Activated T-helper 1 cell treated with anti-CD3 and anti-CD28 coated beads, Interleukin-12 subunit alpha, Interleukin-12 subunit beta, Interleukin-2, Interleukin-4 antibody, amounts not matched to agents 30 ng/mL and 10 ng/mL and 1 ng/mL, durations not matched to agents 14 hours and 24 hours and 36 hours (primary cell): Measurements from ENCODE around the gene MCEMP1. TPM values are rescaled to one million over a fixed set of nuclear protein-coding genes. Genes with fewer than 3 reads are reported as not detected.
A peak's percentile ranks its signal among the peaks of the same experiment; 100 is the strongest.

Experiments used
- DNase-seq: peaks from one replicate; pipeline ENCODE4 v3.0.0; 2021; ENCODE audit warnings: low spot score
- H3K27ac Mint-ChIP-seq: one replicate; pipeline ENCODE4 v1.8.0; 2021; ENCODE audit warnings: mild to moderate bottlenecking, mixed read lengths
- H3K27me3 Mint-ChIP-seq: one replicate; pipeline ENCODE4 v1.8.0; 2022; ENCODE audit warnings: mild to moderate bottlenecking, moderate library complexity, mixed read lengths; ENCODE audit not compliant: insufficient read depth
- H3K36me3 Mint-ChIP-seq: one replicate; pipeline ENCODE4 v1.8.0; 2021; ENCODE audit warnings: low read depth, mixed read lengths
- H3K4me1 Mint-ChIP-seq: one replicate; pipeline ENCODE4 v1.8.0; 2021; ENCODE audit warnings: low read depth, mixed read lengths
- H3K4me3 Mint-ChIP-seq: one replicate; pipeline ENCODE4 v1.8.0; 2021; ENCODE audit warnings: mild to moderate bottlenecking, moderate library complexity, mixed read lengths
- H3K9me3 Mint-ChIP-seq: one replicate; pipeline ENCODE4 v1.8.0; 2021; ENCODE audit warnings: mixed read lengths
- intact Hi-C: fragments of 100-400 bp; cut with micrococcal nuclease; formaldehyde crosslinking; loops from one replicate; pipeline ENCODE4 v1.15.1; 2024
- total RNA-seq: library from RNA; stranded (reverse); gene quantifications from 2 replicates; pipeline ENCODE4 v1.2.3, GENCODE V29; 2022

MCEMP1 gene
- total RNA-seq, 1 donor from 2014 or later, result not detected

DNA sequence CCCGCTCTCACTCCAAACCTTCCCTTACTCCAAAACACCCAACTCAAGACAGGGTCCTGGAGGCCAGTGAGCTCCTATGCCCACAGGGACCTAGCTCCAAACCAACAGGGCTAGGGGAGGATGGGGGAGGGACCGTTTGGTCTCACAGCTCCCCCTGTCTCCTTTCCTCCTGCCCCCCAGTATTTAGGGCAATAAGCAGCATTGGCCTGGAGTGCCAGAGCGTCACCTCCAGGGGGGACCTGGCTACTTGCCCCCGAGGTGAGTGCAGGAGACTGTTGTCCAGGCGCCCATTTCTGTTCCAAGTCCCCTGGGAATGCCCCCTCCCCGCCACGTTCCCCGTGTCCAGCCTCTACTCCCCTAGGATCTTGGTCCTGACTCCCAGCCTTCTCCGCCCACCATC lies 7.2 kb upstream of the MCEMP1 start:
- Mint-ChIP-seq H3K4me1 (peaks cover 12% of the 10 kb centered on the region), H3K27me3 (peaks cover 41% of the 10 kb centered on the region), H3K27ac (no peak overlapping the region), H3K36me3 (no peaks in the 10 kb centered on the region), H3K4me3 (no peak overlapping the region), H3K9me3 (no peaks in the 10 kb centered on the region)
- DNase-seq, result no peak
- intact Hi-C loops, result no loop called here

DNA sequence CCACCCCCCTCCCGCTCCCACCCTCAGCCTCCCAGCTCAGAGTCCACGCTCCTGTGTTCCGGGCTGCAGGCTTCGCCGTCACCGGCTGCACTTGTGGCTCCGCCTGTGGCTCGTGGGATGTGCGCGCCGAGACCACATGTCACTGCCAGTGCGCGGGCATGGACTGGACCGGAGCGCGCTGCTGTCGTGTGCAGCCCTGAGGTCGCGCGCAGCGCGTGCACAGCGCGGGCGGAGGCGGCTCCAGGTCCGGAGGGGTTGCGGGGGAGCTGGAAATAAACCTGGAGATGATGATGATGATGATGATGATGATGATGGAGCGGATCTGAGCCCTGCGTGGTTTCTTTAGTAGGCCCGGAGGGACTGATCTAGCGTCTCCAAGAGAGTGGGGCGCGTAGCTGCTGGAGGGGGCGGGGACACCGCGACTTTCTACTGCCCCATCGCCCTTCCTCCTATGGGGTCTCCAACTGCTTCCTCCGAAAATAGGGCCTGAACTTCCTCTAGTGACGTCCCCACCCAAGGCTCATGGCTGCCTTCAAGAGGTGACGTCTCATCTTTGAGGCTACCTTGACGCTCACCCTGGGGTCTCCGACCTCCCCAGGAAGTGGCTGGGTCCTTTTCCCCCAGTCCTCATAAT lies 6.6 kb upstream of the MCEMP1 start:
- DNase-seq, result peak; percentile 11
- no peak overlapping the region for H3K27ac Mint-ChIP-seq

DNA sequence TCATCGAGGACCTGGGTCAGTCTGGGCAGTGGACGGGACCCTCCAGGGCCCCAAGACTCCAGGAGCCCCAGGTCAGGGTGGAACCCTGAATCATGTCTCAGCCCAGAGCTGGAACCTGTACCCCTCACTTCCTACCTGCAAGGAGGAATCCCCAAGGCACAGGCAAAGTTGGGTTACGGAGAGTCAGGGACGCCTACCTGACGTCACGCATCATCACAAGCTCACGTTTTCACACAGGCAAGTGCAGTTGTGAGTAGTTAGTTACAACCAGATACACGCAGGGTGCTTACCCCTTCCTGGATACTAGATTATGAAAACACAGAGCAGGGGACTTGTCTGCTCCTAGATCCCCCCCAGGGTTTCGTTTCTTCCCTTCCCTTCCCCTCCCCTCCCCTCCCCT lies 6.1 kb upstream of the MCEMP1 start:
- no peak for DNase-seq
- H3K27ac Mint-ChIP-seq, result no peak overlapping the region
- intact Hi-C loops, result no loop called here
- H3K4me3 Mint-ChIP-seq, result peak overlapping the region; percentile 30
- no peaks in the 10 kb centered on the region for H3K9me3 Mint-ChIP-seq
- H3K27me3 Mint-ChIP-seq, result peaks cover 41% of the 10 kb centered on the region
- H3K4me1 Mint-ChIP-seq, result peaks cover 16% of the 10 kb centered on the region
- H3K36me3 Mint-ChIP-seq, result no peaks in the 10 kb centered on the region

More for the DNA sequence above, 6.6 kb upstream of the MCEMP1 start:
- Mint-ChIP-seq H3K9me3 (no peaks in the 10 kb centered on the region), H3K4me1 (peaks cover 13% of the 10 kb centered on the region), H3K4me3 (peak overlapping the region; percentile 30), H3K36me3 (no peaks in the 10 kb centered on the region), H3K27me3 (peaks cover 41% of the 10 kb centered on the region)
- intact Hi-C loops, result no loop called here

DNA sequence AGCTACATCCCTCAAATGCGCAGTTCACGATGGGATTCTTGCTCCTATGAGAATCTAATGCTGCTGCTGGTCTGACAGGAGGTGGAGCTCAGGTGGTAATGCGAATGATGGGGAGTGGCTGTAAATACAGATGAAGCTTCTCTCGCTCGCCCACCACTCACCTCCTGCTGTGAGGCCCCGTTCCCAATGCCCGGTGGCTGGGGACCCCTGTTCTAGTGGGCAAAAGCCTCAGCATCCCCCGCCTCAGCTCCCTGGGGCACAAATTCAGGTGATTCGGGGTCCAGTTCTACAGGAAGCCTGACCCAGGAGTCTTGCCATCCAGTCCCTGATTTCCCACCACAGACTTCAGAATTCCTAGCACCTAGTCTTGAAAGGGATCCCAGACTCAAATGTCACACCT lies 4.4 kb upstream of the MCEMP1 start:
- intact Hi-C loops, result no loop called here
- Mint-ChIP-seq H3K4me1 (peaks cover 28% of the 10 kb centered on the region), H3K9me3 (no peaks in the 10 kb centered on the region), H3K27ac (no peak overlapping the region), H3K4me3 (no peak overlapping the region), H3K36me3 (no peaks in the 10 kb centered on the region), H3K27me3 (peaks cover 55% of the 10 kb centered on the region)
- no peak for DNase-seq

- intact Hi-C loops, result no loop called here
- Mint-ChIP-seq H3K27me3 (peaks cover 49% of the 10 kb centered on the region), H3K4me1 (peaks cover 41% of the 10 kb centered on the region), H3K27ac (no peak overlapping the region), H3K9me3 (no peaks in the 10 kb centered on the region), H3K36me3 (no peaks in the 10 kb centered on the region), H3K4me3 (no peak overlapping the region)
- DNase-seq, result no peak
Observed at GRCh38 chr19:7674010-7675005, 2.6 kb upstream of the MCEMP1 start.

DNA sequence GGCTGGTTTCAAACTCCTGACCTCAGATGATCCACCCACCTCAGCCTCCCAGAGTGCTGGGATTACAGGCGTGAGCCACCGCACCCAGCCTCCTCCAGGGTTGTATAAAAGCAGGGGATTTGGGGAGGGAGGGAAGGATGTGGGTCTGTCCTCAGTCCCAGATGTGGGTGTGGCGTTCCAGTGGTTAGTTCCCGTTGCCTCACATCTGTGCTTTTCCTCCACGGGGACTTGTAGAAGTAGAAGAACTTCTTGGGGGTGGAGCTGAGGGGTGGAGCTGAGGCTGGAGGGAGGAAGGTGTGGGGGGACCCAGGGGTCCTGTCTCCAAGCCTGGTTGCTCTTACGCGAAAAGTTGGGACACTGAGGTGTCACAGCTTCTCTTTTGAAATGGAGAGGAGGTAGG lies 514 bp upstream of the MCEMP1 start:
- no peaks in the 10 kb centered on the region for H3K36me3 Mint-ChIP-seq

DNA sequence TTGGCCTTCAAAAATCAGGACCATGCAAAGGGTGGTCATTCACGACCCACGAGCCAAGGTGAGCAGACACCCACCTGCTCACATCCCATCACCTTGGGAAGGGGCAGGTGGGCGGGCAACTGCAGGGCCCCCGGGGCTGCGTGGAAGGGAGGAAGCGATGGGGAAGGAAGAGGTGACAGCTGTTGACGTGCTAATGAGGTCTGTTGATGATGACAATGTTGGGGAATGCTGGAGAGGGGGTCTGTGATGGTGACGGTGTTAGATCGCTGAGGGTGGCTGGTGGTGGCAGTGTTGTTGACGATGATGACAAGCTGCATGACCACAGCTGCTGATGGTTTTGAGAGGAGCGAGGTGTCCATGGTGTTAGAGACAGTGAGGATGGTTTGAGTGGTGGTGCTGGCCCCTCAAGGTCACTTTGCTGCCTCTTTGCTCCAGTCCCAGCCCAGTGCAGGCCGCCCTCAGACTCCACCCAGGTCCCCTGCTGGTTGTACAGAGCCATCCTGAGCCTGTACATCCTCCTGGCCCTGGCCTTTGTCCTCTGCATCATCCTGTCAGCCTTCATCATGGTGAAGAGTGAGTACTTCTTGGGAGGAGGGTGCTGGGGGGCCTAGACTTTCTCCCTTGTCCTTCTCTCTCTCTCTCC lies 900 bp downstream of the MCEMP1 start:
- Mint-ChIP-seq H3K36me3 (peaks cover 8% of the 10 kb centered on the region), H3K4me1 (peaks cover 56% of the 10 kb centered on the region), H3K9me3 (no peaks in the 10 kb centered on the region), H3K4me3 (no peak overlapping the region), H3K27ac (peak overlapping the region; percentile 27), H3K27me3 (peaks cover 29% of the 10 kb centered on the region)
- intact Hi-C loops, result no loop called here
- DNase-seq, result no peak

More for the DNA sequence above, 514 bp upstream of the MCEMP1 start:
- no peak for DNase-seq
- H3K4me3 Mint-ChIP-seq, result peak overlapping the region; percentile 22
- H3K9me3 Mint-ChIP-seq, result no peaks in the 10 kb centered on the region
- H3K27me3 Mint-ChIP-seq, result peaks cover 37% of the 10 kb centered on the region
- intact Hi-C loops, result no loop called here
- H3K27ac Mint-ChIP-seq, result no peak overlapping the region
- peaks cover 51% of the 10 kb centered on the region for H3K4me1 Mint-ChIP-seq

GRCh38 chr19:7678971-7679751 lies 2.3 kb downstream of the MCEMP1 start:
- intact Hi-C loops, result loop anchor here (1.0 kb wide), 1 partner anchor 111 kb away; no protein-coding TSS in a partner anchor
- Mint-ChIP-seq H3K9me3 (no peaks in the 10 kb centered on the region), H3K4me3 (peak overlapping the region; percentile 51), H3K27me3 (peaks cover 19% of the 10 kb centered on the region), H3K4me1 (peaks cover 53% of the 10 kb centered on the region), H3K27ac (peak overlapping the region; percentile 66), H3K36me3 (peaks cover 9% of the 10 kb centered on the region)
- DNase-seq, result peak; percentile 46

DNA sequence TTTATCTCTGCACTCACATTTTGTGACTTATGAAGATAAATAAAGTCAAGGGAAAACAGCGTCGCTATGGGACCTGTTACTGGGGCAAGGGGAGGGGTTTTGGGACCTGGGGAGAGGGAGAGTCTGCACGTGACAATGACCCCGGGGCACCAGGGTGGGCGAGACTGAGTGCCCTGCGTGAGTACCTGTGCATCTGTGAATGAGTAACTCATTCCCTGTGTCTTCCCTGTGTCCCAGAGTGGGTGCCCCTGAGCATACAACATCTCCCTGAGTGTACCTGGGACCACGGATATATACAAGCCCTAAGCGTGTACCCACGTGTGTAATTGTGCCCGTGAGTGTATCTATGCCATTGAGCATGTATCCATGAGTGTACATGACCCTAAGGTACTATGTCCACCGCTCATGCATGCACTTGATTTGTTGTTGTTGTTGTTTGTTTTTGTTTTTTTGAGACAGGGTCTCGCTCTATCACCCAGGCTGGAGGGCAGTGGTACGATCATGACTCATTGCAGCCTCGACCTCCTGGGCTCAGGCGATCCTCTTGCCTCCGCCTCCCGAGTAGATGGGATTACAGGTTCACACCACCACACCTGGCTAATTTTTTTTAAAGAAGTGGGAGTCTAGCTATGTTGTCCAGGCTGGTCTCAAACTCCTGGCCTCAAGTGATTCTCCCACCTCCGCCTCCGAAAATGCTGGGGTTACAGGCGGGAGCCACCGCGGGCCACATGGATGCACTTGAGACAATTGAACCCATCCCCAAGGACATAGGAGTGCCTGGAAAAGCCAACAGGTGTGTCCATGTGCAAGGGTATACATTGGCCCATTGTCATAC lies 3.1 kb downstream of the MCEMP1 start:
- intact Hi-C loops, result loop anchor here (1.0 to 5.0 kb wide), 7 partner anchors 28 to 581 kb away; partner anchors contain the start of genes MAP2K7 and PNPLA6
- H3K4me1 Mint-ChIP-seq, result peaks cover 47% of the 10 kb centered on the region
- no peak for DNase-seq
- peak overlapping the region; percentile 66 for H3K27ac Mint-ChIP-seq
- H3K4me3 Mint-ChIP-seq, result peak overlapping the region; percentile 93
- H3K27me3 Mint-ChIP-seq, result peaks cover 14% of the 10 kb centered on the region
- H3K9me3 Mint-ChIP-seq, result no peaks in the 10 kb centered on the region
- peaks cover 9% of the 10 kb centered on the region for H3K36me3 Mint-ChIP-seq

GRCh38 chr19:7680606-7681339 lies 3.9 kb downstream of the MCEMP1 start, which contains the start of gene TRAPPC5:
Gene TRAPPC5 (plus strand): TSS chr19:7680833. CDS start chr19:7682254, 1,421 bp downstream.
- Mint-ChIP-seq H3K36me3 (peaks cover 14% of the 10 kb centered on the region), H3K4me3 (peak within 1 kb of the TSS; percentile 93), H3K4me1 (peaks cover 45% of the 10 kb centered on the region), H3K27me3 (peaks cover 14% of the 10 kb centered on the region), H3K9me3 (no peaks in the 10 kb centered on the region), H3K27ac (peak within 1 kb of the TSS; percentile 96)
- intact Hi-C loops, result loop anchor here (1.0 to 5.0 kb wide), 10 partner anchors 28 to 582 kb away; partner anchors contain the start of genes MAP2K7, PET100, PNPLA6 and XAB2
- DNase-seq, result peak; percentile 88
